Astrocyte (in vitro differentiated cells and primary cell): ENCODE measurements around the gene BRINP2. TPM values are rescaled to one million over a fixed set of nuclear protein-coding genes. Genes with fewer than 3 reads are reported as not detected.

Experiments
- DNase-seq: peaks from one replicate; pipeline ENCODE4 v3.0.0-alpha.2; 2010; ENCODE audit warnings: low read depth
- FAIRE-seq: peaks from 2 replicates; lab custom pipeline; 2011; peaks lifted over from hg19 to GRCh38; lab: Jason Lieb, UNC
- H2AFZ ChIP-seq: 2 replicates; pipeline ENCODE4 v1.6.0; 2012; ENCODE audit warnings: low read depth, low read length, inconsistent platforms
- H3K27ac ChIP-seq: 2 replicates; pipeline ENCODE4 v1.5.1; 2011; ENCODE audit warnings: low read depth, low read length, inconsistent platforms
- H3K27me3 ChIP-seq: 2 replicates; pipeline ENCODE4 v1.6.0; 2011; ENCODE audit warnings: low read length, inconsistent platforms; ENCODE audit not compliant: insufficient read depth
- H3K36me3 ChIP-seq: 2 replicates; pipeline ENCODE4 v1.5.1; 2011; ENCODE audit warnings: low read length, inconsistent platforms; ENCODE audit not compliant: insufficient read depth
- H3K4me1 ChIP-seq: 2 replicates; pipeline ENCODE4 v1.5.1; 2011; ENCODE audit warnings: low read length, inconsistent platforms; ENCODE audit not compliant: insufficient read depth
- H3K4me2 ChIP-seq: 2 replicates; pipeline ENCODE4 v1.6.0; 2012; ENCODE audit warnings: low read length, inconsistent platforms
- H3K4me3 ChIP-seq: 2 replicates; pipeline ENCODE4 v1.5.1; 2011; ENCODE audit warnings: low read depth, mild to moderate bottlenecking, low read length, inconsistent platforms; ENCODE audit not compliant: insufficient read depth
- H3K79me2 ChIP-seq: 2 replicates; pipeline ENCODE4 v1.6.0; 2012; ENCODE audit warnings: mild to moderate bottlenecking, low read length, inconsistent platforms; ENCODE audit not compliant: insufficient read depth
- H3K9ac ChIP-seq: 2 replicates; pipeline ENCODE4 v1.6.0; 2012; ENCODE audit warnings: mild to moderate bottlenecking, low read length, inconsistent platforms
- H3K9me3 ChIP-seq: 2 replicates; pipeline ENCODE4 v1.5.1; 2012; ENCODE audit warnings: low read depth, mild to moderate bottlenecking, low read length, inconsistent platforms; ENCODE audit not compliant: insufficient read depth
- H4K20me1 ChIP-seq: 2 replicates; pipeline ENCODE4 v1.6.0; 2012; ENCODE audit warnings: low read length, inconsistent platforms; ENCODE audit not compliant: insufficient read depth
- H3K27ac Mint-ChIP-seq: one replicate; pipeline ENCODE4 v1.8.0; 2021; ENCODE audit warnings: mild to moderate bottlenecking, mixed read lengths; ENCODE audit not compliant: unreplicated experiment
- H3K27me3 Mint-ChIP-seq: one replicate; pipeline ENCODE4 v1.8.0; 2021; ENCODE audit warnings: low read depth, mixed read lengths; ENCODE audit not compliant: unreplicated experiment
- H3K36me3 Mint-ChIP-seq: one replicate; pipeline ENCODE4 v1.8.0; 2021; ENCODE audit warnings: low read depth, mixed read lengths; ENCODE audit not compliant: unreplicated experiment
- H3K4me1 Mint-ChIP-seq: one replicate; pipeline ENCODE4 v1.8.0; 2021; ENCODE audit warnings: low read depth, mixed read lengths; ENCODE audit not compliant: unreplicated experiment
- H3K4me3 Mint-ChIP-seq: one replicate; pipeline ENCODE4 v1.8.0; 2021; ENCODE audit warnings: mild to moderate bottlenecking, moderate library complexity, mixed read lengths; ENCODE audit not compliant: unreplicated experiment
- H3K9me3 Mint-ChIP-seq: one replicate; pipeline ENCODE4 v1.8.0; 2021; ENCODE audit warnings: mild to moderate bottlenecking, mixed read lengths; ENCODE audit not compliant: unreplicated experiment
- EZH2 ChIP-seq: IDR thresholded peaks from 2 replicates; pipeline ENCODE4 v1.6.1; 2012; ENCODE audit warnings: mild to moderate bottlenecking, low read length, inconsistent platforms; ENCODE audit not compliant: insufficient read depth
- total RNA-seq: library from RNA; stranded (reverse); gene quantifications from 2 replicates; pipeline ENCODE4 v1.2.1, GENCODE V29; 2021
- TF ChIP-seq, protein P1 (sequence below): IDR thresholded peaks from 2 replicates; pipeline ENCODE4 v1.5.1; 2011; ENCODE audit warnings: low read depth, mild to moderate bottlenecking, inconsistent platforms, low read length, moderate library complexity; ENCODE audit not compliant: insufficient read depth

BRINP2 gene
- total RNA-seq, 1 donor from 2014 or later, result not detected

- peak overlapping the region; percentile 90 for H2AFZ ChIP-seq
- H3K36me3 Mint-ChIP-seq, result no peaks in the 10 kb centered on the region
- peaks cover 56% of the 10 kb centered on the region for H3K27me3 Mint-ChIP-seq
- no peaks in the 10 kb centered on the region for H3K4me1 Mint-ChIP-seq
- no peaks in the 10 kb centered on the region for H3K79me2 ChIP-seq
- no peak overlapping the region for H3K27ac Mint-ChIP-seq
- H3K4me3 Mint-ChIP-seq, result peak overlapping the region; percentile 81
- no peak overlapping the region for H3K9ac ChIP-seq
- no peak overlapping the region for H3K27ac ChIP-seq
- no peaks in the 10 kb centered on the region for H3K9me3 Mint-ChIP-seq
- no peaks in the 10 kb centered on the region for H3K9me3 ChIP-seq
- peak overlapping the region; percentile 80 for H3K4me2 ChIP-seq
- no peak for DNase-seq
- no peaks in the 10 kb centered on the region for H4K20me1 ChIP-seq
- peak overlapping the region; percentile 43 for H3K4me3 ChIP-seq
- no peaks in the 10 kb centered on the region for H3K4me1 ChIP-seq
- H3K27me3 ChIP-seq, result peaks cover 16% of the 10 kb centered on the region
- no peak for FAIRE-seq
- H3K36me3 ChIP-seq, result no peaks in the 10 kb centered on the region
- TF ChIP-seq, protein P1, sequence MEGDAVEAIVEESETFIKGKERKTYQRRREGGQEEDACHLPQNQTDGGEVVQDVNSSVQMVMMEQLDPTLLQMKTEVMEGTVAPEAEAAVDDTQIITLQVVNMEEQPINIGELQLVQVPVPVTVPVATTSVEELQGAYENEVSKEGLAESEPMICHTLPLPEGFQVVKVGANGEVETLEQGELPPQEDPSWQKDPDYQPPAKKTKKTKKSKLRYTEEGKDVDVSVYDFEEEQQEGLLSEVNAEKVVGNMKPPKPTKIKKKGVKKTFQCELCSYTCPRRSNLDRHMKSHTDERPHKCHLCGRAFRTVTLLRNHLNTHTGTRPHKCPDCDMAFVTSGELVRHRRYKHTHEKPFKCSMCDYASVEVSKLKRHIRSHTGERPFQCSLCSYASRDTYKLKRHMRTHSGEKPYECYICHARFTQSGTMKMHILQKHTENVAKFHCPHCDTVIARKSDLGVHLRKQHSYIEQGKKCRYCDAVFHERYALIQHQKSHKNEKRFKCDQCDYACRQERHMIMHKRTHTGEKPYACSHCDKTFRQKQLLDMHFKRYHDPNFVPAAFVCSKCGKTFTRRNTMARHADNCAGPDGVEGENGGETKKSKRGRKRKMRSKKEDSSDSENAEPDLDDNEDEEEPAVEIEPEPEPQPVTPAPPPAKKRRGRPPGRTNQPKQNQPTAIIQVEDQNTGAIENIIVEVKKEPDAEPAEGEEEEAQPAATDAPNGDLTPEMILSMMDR, result no peak
- peak; percentile 53 for TF ChIP-seq EZH2
Measured at GRCh38 chr1:177181280-177181630, 10.5 kb downstream of the BRINP2 start.

DNA sequence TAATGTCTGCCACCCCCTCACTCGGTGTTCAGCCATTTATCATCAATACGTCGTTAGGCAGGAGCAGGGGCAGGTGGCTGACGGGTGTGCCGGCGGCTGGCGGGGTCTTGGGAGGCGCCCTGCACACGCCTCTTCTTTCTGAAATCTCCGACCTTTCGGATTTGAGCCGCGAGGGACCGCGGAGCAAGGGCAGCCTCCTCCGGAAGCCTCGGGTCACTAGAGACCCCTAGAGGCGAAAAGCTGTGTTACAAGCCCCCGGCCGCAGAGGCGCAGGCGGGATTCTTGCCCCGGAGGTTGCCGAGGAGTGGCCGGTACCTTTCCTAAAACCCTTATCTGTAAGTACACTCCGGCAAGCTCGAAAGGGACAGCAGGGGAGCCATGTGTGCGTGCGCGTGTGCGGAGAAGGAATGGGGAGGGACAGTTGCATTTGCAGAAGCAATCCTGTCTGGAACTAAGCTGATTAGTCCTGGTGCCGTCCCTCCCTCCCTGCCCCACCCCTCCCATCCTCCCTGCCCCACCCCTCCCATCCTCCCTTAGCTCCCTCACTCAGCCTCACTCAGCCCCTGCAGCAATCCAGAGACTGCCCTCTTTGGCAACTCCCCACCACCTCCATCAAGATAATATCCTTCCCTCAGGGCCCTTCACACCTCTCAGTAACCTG, 11.0 kb downstream of the BRINP2 start:
- H3K4me2 ChIP-seq, result peak overlapping the region; percentile 80
- peaks cover 56% of the 10 kb centered on the region for H3K27me3 Mint-ChIP-seq
- no peak overlapping the region for H3K27ac ChIP-seq
- no peaks in the 10 kb centered on the region for H3K9me3 ChIP-seq
- peak overlapping the region; percentile 90 for H2AFZ ChIP-seq
- no peak overlapping the region for H3K27ac Mint-ChIP-seq
- TF ChIP-seq EZH2, result no peak
- TF ChIP-seq, protein P1, result peak; percentile 62
- H3K4me3 Mint-ChIP-seq, result peak overlapping the region; percentile 81
- no peaks in the 10 kb centered on the region for H3K4me1 Mint-ChIP-seq
- no peak overlapping the region for H3K9ac ChIP-seq
- H4K20me1 ChIP-seq, result no peaks in the 10 kb centered on the region
- peaks cover 16% of the 10 kb centered on the region for H3K27me3 ChIP-seq
- FAIRE-seq, result no peak
- H3K36me3 Mint-ChIP-seq, result no peaks in the 10 kb centered on the region
- H3K4me1 ChIP-seq, result no peaks in the 10 kb centered on the region
- peak; percentile 15 for DNase-seq
- H3K9me3 Mint-ChIP-seq, result no peaks in the 10 kb centered on the region
- peak overlapping the region; percentile 43 for H3K4me3 ChIP-seq
- no peaks in the 10 kb centered on the region for H3K36me3 ChIP-seq
- H3K79me2 ChIP-seq, result no peaks in the 10 kb centered on the region

GRCh38 chr1:177183836-177184235, 13.1 kb downstream of the BRINP2 start:
- Histone ChIP-seq H4K20me1 (no peaks in the 10 kb centered on the region), H3K4me2 (no peak overlapping the region), H2AFZ (no peak overlapping the region), H3K79me2 (no peaks in the 10 kb centered on the region), H3K9ac (no peak overlapping the region), H3K27me3 (peaks cover 10% of the 10 kb centered on the region), H3K36me3 (no peaks in the 10 kb centered on the region), H3K9me3 (no peaks in the 10 kb centered on the region), H3K27ac (no peak overlapping the region), H3K4me3 (no peak overlapping the region), H3K4me1 (no peaks in the 10 kb centered on the region)
- Mint-ChIP-seq H3K27ac (no peak overlapping the region), H3K4me1 (no peaks in the 10 kb centered on the region), H3K4me3 (no peak overlapping the region), H3K36me3 (no peaks in the 10 kb centered on the region), H3K9me3 (no peaks in the 10 kb centered on the region), H3K27me3 (peaks cover 42% of the 10 kb centered on the region)
- no peak for DNase-seq
- no peak for TF ChIP-seq EZH2
- TF ChIP-seq, protein P1, result no peak
- no peak for FAIRE-seq
